ENCODE measurements around the gene HS3ST6. TPM values are rescaled to one million over a fixed set of nuclear protein-coding genes. Genes with fewer than 3 reads are reported as not detected.

The HS3ST6 gene
- total and polyA plus RNA-seq, 9 of the 15 experiments (the other 6 are each of a cell fraction or from before 2014, with no cell fraction given) = not detected

- TF ChIP-seq TBL1XR1 (IDR thresholded peaks at IDR 0.05; ENCODE audit: low read length in 2 of 2) (no peak; a peak in 3 of 4 replicates), CTBP1 (IDR thresholded peaks at IDR 0.05; ENCODE audit: borderline replicate concordance) (no peak; the same call in 1 of the 2 replicates), POLR2A (conservative IDR thresholded peaks at IDR 0.05) (peak; percentile 100), ZNF507 (tag; conservative IDR thresholded peaks at IDR 0.05) (no peak), SAFB (IDR thresholded peaks at IDR 0.05; ENCODE audit: borderline replicate concordance, low read depth, low read length) (peak; percentile 85), MYNN (IDR thresholded peaks at IDR 0.05) (no peak), MYNN (CRISPR knock-in tag; IDR thresholded peaks at IDR 0.05) (no peak), ZNF77 (CRISPR knock-in tag; IDR thresholded peaks at IDR 0.05) (no peak), EGR1 (conservative IDR thresholded peaks at IDR 0.05) (peak; percentile 100), ZNF436 (CRISPR knock-in tag; IDR thresholded peaks at IDR 0.05) (no peak), ZNF12 (CRISPR knock-in tag; IDR thresholded peaks at IDR 0.05) (no peak), NR4A1 (CRISPR knock-in tag; IDR thresholded peaks at IDR 0.05) (peak; percentile 69; the same call in 1 of the 2 replicates), NR4A1 (tag; IDR thresholded peaks at IDR 0.05) (peak; percentile 46; the same call in 1 of the 2 replicates), SLC30A9 (CRISPR knock-in tag; IDR thresholded peaks at IDR 0.05) (no peak), CHD1 (IDR thresholded peaks at IDR 0.05; ENCODE audit: low read length) (no peak), DPF2 (IDR thresholded peaks at IDR 0.05) (no peak), ELF4 (CRISPR knock-in tag; IDR thresholded peaks at IDR 0.05) (no peak), TEAD1 (CRISPR knock-in tag; IDR thresholded peaks at IDR 0.05) (peak in 1 of 2 experiments; percentile 67; a peak in 1 of 4 replicates), CBX1 (IDR thresholded peaks at IDR 0.05; ENCODE audit: low read depth) (peak; percentile 95)
These were observed 46.5 kb upstream of the HS3ST6 start, which contains the start of gene RPS2 (continued) for GRCh38 chr16:1964506-1965395.
